ENCODE measurements around the gene XYLT1.
"Not testable (repeated sequence)": the region's sequence is repeated elsewhere in the genome, so short reads cannot be mapped to it uniquely, and the experiment has no call there.

Gene XYLT1, protein sequence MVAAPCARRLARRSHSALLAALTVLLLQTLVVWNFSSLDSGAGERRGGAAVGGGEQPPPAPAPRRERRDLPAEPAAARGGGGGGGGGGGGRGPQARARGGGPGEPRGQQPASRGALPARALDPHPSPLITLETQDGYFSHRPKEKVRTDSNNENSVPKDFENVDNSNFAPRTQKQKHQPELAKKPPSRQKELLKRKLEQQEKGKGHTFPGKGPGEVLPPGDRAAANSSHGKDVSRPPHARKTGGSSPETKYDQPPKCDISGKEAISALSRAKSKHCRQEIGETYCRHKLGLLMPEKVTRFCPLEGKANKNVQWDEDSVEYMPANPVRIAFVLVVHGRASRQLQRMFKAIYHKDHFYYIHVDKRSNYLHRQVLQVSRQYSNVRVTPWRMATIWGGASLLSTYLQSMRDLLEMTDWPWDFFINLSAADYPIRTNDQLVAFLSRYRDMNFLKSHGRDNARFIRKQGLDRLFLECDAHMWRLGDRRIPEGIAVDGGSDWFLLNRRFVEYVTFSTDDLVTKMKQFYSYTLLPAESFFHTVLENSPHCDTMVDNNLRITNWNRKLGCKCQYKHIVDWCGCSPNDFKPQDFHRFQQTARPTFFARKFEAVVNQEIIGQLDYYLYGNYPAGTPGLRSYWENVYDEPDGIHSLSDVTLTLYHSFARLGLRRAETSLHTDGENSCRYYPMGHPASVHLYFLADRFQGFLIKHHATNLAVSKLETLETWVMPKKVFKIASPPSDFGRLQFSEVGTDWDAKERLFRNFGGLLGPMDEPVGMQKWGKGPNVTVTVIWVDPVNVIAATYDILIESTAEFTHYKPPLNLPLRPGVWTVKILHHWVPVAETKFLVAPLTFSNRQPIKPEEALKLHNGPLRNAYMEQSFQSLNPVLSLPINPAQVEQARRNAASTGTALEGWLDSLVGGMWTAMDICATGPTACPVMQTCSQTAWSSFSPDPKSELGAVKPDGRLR
- 51.0 to 51.4 reads per million in 2 donors for total RNA-seq

DNA sequence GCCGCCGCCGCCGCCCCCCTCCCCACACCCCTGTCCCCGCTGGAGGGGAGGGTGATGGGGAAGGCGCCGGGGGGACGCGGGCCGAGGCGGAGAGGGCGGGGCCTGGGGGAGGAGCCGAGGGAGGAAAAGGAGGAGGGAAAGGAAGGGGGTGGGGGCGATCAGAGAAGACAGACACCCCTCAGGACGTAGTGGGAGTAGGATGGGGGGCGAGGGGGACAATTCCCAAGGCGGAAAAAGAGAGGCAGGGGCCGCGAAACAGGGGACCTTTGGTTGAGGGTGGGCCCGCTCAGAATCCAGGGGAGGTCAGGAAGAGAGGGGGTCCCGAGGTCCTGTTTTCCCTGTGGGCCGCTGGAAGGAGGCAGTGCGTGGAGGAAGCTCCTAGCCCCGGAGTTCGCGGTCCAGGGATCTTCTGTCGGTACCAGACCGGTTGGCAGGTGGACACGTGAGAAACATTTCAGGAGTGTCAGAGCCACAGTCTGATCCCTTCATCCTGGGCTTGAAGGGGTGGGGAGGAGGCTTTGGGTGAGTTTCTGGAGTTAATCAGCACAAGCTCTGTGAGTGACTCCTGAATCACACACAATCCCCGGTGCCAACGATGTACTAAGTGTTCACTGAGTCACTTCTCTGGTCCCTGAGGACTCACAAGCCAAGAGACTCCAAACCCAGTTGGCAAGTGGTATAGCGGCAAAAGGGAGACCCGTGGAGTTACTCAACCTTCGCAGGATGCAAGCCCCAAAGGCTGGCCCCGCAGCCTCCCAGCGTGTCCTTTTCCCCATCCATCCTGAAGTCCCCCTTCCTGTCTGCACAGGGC is at the start of gene XYLT1:
Gene XYLT1, minus strand, starts transcription at position 53 of the 811 bp plus-strand sequence. CDS start 164 bp downstream, outside the sequence.
- peak in 4 of 5 experiments; percentile 26 to 71 (median 40) for DNase-seq

DNA sequence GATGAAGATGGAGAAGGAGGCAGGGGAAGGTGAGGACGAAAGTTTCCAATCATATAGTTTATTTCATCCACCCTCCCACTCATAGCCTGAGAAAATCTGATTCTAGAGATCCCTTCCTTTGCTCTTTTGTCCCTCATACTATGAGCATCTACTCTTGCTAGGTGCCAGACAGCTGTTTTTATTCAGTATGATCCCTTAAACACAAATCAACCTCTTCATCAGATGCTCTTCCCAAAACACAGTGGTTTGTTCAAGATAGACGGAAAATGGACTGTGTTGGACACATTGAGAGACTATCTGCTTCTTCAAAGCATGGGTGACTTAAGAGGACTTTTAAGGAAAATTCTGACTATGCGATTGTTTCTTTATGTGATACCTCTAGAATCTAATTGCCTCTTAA is 49.4 kb upstream of the XYLT1 start:
- DNase-seq, result no peak

DNA sequence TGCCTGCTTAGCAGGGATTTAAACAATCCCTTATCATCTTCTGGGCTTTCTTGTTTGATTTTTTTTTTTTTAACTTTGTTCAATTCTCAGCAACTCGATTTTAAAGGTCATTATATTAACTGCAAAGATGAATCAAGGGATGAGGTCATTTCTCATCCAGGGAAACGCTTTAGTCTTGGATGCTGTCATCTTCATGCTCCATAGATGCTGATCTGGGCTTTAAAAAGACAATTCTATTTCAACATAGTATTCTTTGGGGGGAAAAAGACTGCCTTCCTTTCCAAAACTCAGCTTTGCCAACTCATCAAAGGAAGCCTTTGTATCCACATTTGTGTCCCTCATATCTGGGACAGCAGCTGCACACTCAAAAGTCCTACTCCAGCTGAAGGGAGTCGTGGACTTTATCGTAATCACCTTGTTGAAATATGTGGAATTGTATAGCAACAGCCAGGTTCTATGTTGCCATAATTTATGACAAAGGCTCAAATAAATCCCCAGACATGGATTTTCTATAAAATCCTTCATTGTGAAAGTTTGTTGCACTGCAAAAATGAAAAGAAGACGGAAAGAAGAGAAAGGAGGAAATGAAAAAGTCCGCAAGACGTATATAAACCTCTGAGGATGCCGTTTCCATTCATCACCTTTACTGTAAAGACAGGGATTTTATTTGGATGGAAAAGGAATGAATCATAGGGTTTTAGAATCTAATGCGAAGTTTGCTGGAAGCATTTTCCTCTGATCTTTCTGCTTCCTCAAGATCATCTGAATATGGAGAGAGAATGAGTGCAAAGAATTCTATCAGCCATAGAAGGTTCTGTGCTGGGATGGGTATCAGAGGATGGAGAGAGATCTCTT is 48.6 kb upstream of the XYLT1 start:
- DNase-seq, result no peak

DNA sequence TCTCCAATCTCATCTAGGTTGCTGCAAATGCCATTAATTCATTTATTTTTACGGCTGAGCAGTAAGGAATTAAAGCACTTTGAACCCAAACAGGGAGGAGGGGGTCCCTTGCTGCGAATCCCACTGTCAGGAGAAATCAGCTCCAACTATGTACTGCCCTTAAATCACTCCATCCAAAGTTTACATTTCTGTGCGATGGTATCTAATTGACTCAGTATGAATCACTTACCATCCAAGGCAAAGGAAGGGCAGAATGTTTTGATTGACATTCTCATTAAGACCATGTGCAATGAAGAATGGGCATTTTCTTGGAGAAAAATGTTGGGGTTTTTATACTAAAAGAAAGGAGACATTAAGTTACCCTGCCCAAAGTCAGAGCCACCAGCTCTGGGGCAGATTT is 47.7 kb upstream of the XYLT1 start:
- no peak for DNase-seq

DNA sequence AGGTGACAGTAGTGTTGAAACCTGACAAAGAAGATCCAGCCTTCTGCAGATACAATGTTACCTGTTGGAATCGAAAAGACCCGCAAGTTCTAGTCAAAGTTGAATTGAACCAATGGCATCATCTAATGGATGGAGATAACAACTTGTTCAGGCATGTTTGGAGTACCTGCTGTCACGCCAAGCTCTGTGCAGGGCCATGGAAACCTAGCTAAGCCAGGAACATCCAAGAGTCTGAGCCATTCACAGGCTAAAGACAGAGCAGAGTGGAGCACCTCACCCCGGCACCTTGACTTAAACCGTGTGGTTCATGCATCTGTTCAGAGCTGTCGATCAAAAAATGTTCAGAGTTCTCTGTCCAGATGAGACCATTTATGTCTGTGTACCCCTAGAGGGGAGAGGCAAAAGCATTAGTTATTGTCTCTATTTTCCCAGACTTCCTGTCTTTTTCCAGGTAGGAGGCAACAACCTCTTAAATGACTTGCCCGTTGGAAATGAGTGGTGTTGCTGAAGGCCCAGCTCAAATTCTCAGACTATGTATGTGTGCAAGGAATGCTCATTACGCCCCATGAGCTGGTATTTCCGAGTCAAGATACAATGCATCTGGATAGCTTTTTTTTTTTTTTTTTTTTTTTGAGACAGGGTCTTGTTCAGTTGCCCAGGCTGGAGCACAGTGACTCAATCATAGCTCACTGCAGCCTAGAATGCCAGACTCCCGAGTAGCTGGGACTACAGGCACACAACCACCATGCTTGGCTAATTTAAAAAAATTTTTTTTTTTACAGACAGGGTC is 44.9 kb upstream of the XYLT1 start:
- DNase-seq, result no peak

DNA sequence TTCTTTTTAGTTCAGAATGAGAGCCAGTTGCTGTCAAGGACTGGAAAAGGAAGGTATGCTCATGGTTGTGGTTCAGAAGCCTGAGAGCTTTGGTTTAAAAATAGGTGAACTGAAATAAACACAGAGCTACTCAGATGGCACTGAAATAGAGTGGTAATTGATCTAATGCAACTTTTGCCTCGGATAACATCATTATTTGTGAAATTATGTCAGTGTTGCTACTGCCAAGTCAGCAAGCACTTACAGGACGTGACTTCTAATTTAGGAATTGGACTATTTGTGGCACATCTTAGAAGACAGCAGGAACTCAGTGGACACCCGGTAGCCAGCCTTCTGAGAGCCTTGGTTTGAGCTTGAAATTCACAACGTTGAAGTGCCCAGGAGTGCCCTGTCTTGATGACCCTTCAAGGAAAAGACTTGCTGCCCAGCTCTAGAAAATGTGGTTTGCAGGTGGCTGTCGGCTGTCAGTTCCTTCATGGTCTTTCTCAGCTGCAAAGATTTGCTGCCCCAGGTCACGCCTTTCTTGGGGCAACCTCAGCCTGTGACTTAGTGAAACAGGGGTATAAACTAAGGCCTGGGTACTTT is 42.0 kb upstream of the XYLT1 start:
- DNase-seq, result no peak

DNA sequence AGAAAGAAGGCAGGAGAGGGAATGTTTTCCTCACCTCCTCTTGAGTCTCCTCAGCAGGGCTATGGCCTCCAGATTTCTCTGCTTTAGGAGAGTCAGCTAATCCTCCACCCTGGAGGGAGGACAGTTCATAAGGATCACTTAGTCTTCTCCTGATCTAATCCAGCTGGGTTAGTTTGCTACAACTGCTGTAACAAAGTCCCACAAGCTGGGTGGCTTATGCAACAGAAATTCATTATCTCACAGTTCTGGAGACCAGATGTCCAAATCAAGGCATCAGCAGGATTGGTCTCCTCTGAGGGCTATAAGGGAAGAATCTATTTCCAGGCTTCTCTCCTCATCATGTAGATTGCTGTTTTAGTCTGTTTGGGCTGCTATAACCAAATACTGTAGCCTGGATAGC is 40.6 kb upstream of the XYLT1 start:
- no peak for DNase-seq

DNA sequence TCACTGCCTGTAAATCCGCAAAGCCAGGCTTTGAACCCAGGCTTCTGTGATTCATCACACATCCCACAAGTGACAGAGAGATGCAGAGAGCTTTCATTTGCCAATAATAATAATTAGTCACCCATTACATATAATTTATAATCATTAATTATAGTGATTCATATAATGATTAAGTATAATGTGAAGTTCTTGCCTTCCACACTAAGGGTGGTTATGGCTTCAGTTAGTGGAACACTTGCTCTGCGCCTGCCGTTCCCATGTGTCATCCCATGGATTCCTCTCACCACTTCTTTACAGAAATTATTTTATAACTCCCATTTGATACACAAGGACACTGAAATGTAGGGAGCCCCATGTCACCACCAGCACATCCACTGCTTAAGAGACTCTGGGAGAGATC is 39.8 kb upstream of the XYLT1 start:
- no peak for DNase-seq

DNA sequence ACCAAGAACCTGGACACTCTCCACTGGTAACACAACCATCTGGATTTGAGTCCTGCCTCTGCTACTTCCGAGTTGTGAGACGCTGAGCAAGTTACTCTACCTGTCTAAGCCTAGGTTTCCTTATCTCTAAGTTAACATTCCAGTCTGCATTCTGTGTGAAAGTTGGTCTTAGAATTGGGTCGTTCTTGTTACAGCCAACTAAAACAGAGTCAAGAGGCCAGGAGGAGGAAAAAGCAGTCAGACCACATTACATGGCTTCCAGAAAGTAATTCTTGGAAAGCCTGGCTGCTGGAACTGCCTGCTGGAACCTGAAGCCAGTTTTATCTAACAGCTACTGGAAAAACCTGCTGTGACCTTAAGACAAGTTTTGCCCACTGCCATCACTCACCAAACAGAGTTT is 38.4 kb upstream of the XYLT1 start:
- DNase-seq, result no peak

DNA sequence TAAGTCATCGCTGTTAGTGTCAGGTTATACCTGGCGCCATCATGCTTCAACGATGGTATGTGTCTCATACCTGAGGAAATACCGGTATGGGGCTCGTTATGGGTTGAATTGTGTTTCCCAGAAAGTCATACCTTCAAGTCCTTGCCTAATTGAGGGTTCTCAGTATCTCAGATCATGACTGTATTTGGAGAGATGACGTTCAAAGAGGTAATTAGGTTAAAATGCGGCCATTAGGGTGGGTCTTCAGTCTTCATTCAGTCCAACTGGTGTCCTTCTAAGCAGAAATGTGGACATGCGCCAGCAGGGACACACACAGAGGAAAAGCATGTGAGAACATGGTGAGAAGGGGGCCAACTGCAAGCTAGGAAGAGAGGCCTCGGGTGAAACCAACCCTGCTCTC is 37.5 kb upstream of the XYLT1 start:
- DNase-seq, result no peak

DNA sequence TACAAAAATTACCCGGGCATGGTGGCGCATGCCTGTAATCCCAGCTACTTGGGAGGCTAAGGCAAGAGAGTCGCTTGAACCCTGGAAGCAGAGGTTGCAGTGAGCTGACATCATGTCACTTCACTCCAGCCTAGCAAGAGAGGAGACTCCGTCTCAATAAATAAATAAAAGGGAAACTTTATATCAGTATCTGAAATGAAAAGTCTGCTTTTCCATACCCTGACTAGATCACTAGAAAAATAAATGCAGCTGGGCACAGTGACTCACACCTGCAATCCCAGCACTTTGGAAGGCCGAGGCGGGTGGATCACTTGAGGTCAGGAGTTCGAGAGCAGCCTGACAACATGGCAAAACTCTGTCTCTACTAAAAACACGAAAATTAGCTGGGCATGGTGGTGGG is 36.8 kb upstream of the XYLT1 start:
- not testable (repeated sequence) for DNase-seq

DNA sequence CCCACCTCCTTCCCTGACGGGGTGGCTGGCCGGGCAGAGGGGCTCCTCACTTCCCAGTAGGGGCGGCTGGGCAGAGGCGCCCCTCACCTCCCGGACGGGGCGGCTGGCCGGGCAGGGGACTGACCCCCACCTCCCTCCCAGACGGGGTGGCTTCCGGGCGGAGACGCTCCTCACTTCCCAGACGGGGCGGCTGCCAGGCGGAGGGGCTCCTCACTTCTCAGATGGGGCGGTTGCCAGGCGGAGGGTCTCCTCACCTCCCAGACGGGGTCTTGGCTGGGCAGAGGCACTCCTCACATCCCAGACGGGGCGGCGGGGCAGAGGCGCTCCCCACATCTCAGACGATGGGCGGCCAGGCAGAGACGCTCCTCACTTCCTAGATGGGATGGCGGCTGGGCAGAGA is 35.1 kb upstream of the XYLT1 start:
- not testable (repeated sequence) for DNase-seq

DNA sequence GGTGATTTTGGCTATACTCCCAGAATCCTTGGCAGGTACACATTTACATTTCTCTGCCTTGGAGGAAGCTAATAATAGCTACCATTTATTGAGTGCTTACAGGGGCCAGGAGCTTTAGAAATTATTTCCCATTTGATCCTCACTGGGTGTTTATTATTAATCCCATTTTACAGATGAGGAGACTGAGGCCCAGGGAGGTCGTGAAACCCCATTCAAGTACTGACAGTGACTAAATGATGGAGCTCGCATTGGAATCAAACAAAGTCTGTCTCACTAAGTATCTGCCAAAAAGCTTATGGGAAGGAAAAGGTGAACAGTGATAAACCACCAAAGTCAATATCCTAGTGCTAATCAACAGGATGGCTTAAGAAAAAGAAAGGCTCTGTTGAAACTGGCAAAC is 33.3 kb upstream of the XYLT1 start:
- no peak for DNase-seq

DNA sequence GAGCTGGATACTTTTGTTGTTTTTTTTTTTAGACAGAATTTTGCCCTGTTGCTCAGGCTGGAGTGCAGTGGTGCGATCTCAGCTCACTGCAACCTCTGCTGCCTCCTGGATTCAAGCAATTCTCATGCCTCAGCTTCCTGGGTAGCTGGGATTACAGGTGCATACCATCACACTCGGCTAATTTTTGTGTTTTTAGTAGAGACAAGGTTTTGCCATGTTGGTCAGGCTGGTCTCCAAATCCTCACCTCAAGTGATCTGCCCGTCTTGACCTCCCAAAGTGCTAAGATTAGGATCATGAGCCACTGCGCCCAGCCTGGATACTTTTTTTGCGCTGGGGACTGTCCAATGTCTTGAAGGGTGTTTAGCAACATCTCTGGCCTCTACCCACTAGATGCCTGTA is 32.6 kb upstream of the XYLT1 start:
- no peak for DNase-seq

DNA sequence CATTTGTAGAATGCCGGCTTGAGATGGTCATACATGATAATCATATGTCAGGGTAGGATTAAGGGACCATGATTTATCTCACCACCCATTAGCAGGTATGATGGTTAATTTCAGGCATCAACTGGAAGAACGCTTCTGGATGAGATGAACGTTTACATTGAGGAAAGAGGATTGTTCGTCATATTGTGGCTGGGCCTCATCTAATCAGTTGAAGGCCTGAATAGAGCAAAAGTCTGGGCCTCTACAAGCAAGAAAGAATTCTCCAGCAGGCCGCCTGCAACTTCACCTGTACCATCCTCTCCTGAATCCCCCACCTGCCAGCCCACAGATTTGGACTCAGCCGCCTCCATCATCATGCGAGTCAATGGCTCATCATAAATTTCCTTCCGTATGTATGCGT is 30.6 kb upstream of the XYLT1 start:
- no peak for DNase-seq

DNA sequence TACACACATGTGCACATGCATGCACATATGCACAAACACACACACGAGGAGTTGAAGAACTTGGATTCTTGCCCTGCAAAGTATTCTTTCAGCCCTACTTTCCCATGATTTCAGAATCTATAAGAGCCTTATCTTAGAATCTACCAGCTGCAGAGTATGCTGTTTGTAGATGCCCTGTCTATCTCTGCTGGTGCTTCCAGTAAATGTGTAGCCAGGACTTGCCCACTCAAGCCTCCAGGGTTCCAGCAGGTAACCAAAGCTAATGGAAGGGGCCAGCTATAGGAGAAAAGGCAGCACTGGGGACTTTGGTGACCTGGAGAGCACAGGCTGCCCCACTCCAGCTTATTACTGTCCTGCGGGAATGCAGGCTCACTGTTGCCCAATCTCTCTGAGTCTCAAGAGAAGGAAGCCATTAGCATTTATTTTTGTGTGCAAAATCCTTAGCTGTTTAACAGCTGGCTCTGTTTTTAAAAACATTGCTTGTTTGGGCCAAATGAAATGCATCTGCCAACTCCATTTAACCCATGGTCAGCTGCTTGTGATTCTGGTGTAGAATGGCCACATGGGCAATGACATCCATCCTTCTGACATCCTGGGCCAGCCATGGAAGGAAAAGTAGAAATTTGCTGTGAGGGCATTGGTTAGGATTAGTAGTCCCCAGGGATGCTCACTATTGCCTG is 28.6 kb upstream of the XYLT1 start:
- DNase-seq, result no peak

DNA sequence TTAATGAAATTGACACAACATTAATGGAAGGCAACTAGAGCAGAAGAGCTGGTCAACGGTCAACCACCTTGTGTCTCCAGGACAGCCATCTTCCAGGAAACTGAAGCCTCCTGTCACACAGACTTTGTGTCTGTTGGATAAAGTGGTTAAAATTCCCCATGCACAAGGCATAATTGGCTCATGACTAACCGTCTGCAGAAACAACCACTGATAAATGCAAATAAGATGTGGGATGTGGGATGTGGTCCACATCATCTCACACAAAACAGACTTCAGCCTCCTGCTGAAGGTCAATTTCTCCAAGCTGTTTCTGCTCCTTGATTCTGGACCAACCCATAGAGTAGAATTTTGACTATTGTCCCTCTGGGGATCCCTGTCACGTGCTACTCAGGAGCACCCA is 26.9 kb upstream of the XYLT1 start:
- DNase-seq, result no peak

DNA sequence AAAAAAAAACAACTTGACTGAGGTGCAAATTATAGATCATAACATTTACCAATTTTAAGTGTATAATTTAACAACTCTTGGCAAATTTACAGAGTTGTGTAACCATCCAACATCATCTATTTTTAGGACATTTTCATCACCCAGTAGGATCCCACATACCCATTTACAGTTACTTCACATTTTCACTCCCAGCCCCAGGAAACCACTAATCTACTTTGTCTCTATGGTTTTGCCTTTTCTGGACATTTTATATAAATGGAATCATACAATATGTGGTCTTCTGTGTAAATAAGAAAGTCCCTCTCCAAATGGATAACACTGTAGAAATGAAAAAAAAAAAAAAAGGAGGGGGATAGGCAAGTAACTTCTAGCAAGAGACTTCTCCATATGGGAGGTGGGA is 26.1 kb upstream of the XYLT1 start:
- no peak for DNase-seq

DNA sequence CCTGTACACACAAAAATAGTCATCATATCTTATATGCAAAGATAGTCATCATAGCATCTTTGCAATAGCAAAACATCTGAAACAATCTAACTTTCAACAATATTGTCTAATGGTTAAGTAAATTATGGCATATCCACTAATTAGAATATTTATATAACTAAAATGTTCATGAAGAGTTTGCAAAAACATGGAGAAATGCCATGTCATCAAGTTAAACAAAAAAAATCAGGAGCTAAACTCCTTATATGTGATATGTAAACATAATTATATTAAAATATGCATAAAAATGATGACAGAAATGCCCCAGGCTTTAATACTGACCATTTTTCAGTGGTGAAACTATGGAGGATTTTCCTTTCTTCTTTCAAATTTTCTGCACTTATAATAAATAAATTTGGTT is 22.3 kb upstream of the XYLT1 start:
- no peak for DNase-seq

DNA sequence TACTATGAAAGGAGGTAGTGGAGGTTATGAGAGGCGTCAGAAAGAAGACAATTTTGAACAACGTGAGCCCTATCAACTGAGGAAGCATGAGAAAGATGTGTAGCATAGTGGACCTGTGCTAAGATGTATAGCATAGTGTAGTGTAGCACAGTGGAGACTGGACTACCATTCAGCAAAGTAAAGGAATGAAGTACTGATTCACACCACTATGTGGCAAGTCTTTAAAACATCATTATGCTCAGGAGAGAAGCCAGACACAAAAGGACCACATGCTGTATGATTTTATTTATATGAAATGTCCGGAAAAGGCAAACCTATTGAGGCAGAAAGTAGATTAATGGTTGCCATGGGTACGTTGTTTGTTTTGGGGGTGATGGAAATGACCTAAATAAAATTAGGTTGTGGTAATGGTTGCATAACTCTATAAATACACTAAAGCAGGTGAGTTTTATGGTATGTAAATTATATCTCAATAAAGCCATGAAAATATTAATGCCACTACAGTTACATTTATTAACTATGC is 20.4 kb upstream of the XYLT1 start:
- no peak for DNase-seq

Measured in T-helper 2 cell (primary cell).